GM23338 (cell line): ENCODE measurements around the gene KCNK10. TPM values are rescaled to one million over a fixed set of nuclear protein-coding genes. Genes with fewer than 3 reads are reported as not detected.

Experiments
- ATAC-seq: fragments of 200-7000 bp; cut with Tn5 transposase; 3 replicates; pipeline ENCODE4 v1.9.1; 2020
- DNase-seq: peaks from one replicate; pipeline ENCODE4 v3.0.0-alpha.2; 2015; ENCODE audit warnings: low spot score
- H2AFZ ChIP-seq: fragments of 200-600 bp; sonication (generic); 2 replicates; pipeline ENCODE4 v1.8.0; 2016; ENCODE audit warnings: antibody characterized with exemption, mild to moderate bottlenecking, moderate library complexity
- H3F3A ChIP-seq: fragments of 200-600 bp; sonication (generic); replicated peaks from 2 replicates; pipeline ENCODE4 v1.8.0; 2017; ENCODE audit warnings: antibody characterized with exemption, mixed run types, low read depth
- H3K27ac ChIP-seq: fragments of 200-600 bp; sonication (generic); 2 replicates; pipeline ENCODE4 v1.6.1; 2016; ENCODE audit warnings: low read depth
- H3K27me3 ChIP-seq: fragments of 200-600 bp; sonication (generic); 2 replicates; pipeline ENCODE4 v1.8.0; 2016; ENCODE audit warnings: mild to moderate bottlenecking, mixed run types, moderate library complexity; ENCODE audit not compliant: insufficient read depth
- H3K36me3 ChIP-seq: fragments of 200-600 bp; sonication (generic); 2 replicates; pipeline ENCODE4 v1.8.0; 2016; ENCODE audit warnings: mild to moderate bottlenecking; ENCODE audit not compliant: insufficient read depth
- H3K4me1 ChIP-seq: fragments of 200-600 bp; sonication (generic); 2 replicates; pipeline ENCODE4 v1.8.0; 2016; ENCODE audit warnings: mild to moderate bottlenecking, moderate library complexity; ENCODE audit not compliant: insufficient read depth
- H3K4me2 ChIP-seq: fragments of 200-600 bp; sonication (generic); 2 replicates; pipeline ENCODE4 v1.7.1; 2017; ENCODE audit warnings: mixed run types
- H3K4me3 ChIP-seq: fragments of 200-600 bp; sonication (generic); 2 replicates; pipeline ENCODE4 v1.6.1; 2016; ENCODE audit warnings: mixed run types
- H3K79me2 ChIP-seq: fragments of 200-600 bp; sonication (generic); replicated peaks from 2 replicates; pipeline ENCODE4 v1.8.0; 2017; ENCODE audit warnings: mild to moderate bottlenecking; ENCODE audit not compliant: insufficient read depth
- H3K9me2 ChIP-seq: fragments of 200-600 bp; sonication (generic); 2 replicates; pipeline ENCODE4 v1.8.0; 2017; ENCODE audit not compliant: insufficient read depth
- H4K20me1 ChIP-seq: fragments of 200-600 bp; sonication (generic); replicated peaks from 2 replicates; pipeline ENCODE4 v1.8.0; 2017; ENCODE audit warnings: mild to moderate bottlenecking; ENCODE audit not compliant: insufficient read depth
- H3K27ac Mint-ChIP-seq: 2 replicates; pipeline ENCODE4 v1.8.0; 2020; ENCODE audit warnings: inconsistent platforms, mild to moderate bottlenecking, moderate library complexity, mixed read lengths
- H3K27me3 Mint-ChIP-seq: 3 replicates; pipeline ENCODE4 v1.8.0; 2022; ENCODE audit warnings: low read depth, mild to moderate bottlenecking, moderate library complexity, mixed read lengths, inconsistent platforms; ENCODE audit not compliant: insufficient read depth, poor library complexity
- H3K36me3 Mint-ChIP-seq: 3 replicates; pipeline ENCODE4 v1.8.0; 2021; ENCODE audit warnings: low read depth, mild to moderate bottlenecking, inconsistent platforms, moderate library complexity, mixed read lengths
- H3K4me1 Mint-ChIP-seq: 3 replicates; pipeline ENCODE4 v1.8.0; 2020; ENCODE audit warnings: mild to moderate bottlenecking, inconsistent platforms, mixed read lengths
- H3K4me3 Mint-ChIP-seq: 3 replicates; pipeline ENCODE4 v1.8.0; 2021; ENCODE audit warnings: moderate library complexity, mild to moderate bottlenecking, inconsistent platforms, mixed read lengths
- H3K9me3 Mint-ChIP-seq: 3 replicates; pipeline ENCODE4 v1.8.0; 2020; ENCODE audit warnings: moderate library complexity, mild to moderate bottlenecking, inconsistent platforms, mixed read lengths
- CREB1 ChIP-seq: fragments of 250-450 bp; sonication (Bioruptor Pico); IDR thresholded peaks from 2 replicates; pipeline ENCODE4 v1.5.0; 2020; ENCODE audit warnings: low read depth, mild to moderate bottlenecking, moderate library complexity
- CTCF ChIP-seq, 2 experiments: fragments of 200-600 bp in 1 of 2; sonication (generic) in 1 of 2; conservative IDR thresholded peaks; 2 replicates each; pipeline versions ENCODE4 v1.5.1 to v1.6.1; 2016 to 2017; ENCODE audit warnings: antibody characterized with exemption in 2 of 2, low read depth in 2 of 2, mild to moderate bottlenecking in 2 of 2, moderate library complexity in 1 of 2
- ETS1 ChIP-seq: IDR thresholded peaks from 2 replicates; pipeline ENCODE4 v1.6.1; 2016; ENCODE audit warnings: antibody characterized with exemption
- EZH2 ChIP-seq: fragments of 200-600 bp; sonication (generic); IDR thresholded peaks from one replicate; pipeline ENCODE4 v1.8.0; 2017; ENCODE audit warnings: antibody characterized with exemption, mild to moderate bottlenecking, low read depth; ENCODE audit not compliant: unreplicated experiment
- EZH2phosphoT487 ChIP-seq: fragments of 200-600 bp; sonication (generic); IDR thresholded peaks from one replicate; pipeline ENCODE4 v1.8.1; 2018; ENCODE audit warnings: antibody characterized with exemption; ENCODE audit not compliant: unreplicated experiment
- JUNB ChIP-seq: IDR thresholded peaks from one replicate; pipeline ENCODE4 v1.6.1; 2016; ENCODE audit warnings: antibody characterized with exemption; ENCODE audit not compliant: unreplicated experiment
- NANOG ChIP-seq: IDR thresholded peaks from 2 replicates; pipeline ENCODE4 v1.6.1; 2016; ENCODE audit warnings: antibody characterized with exemption, borderline replicate concordance
- REST ChIP-seq: IDR thresholded peaks from one replicate; pipeline ENCODE4 v1.6.1; 2018; ENCODE audit warnings: antibody characterized with exemption; ENCODE audit not compliant: unreplicated experiment
- STAT1 ChIP-seq: IDR thresholded peaks from one replicate; pipeline ENCODE4 v1.6.1; 2016; ENCODE audit warnings: antibody characterized with exemption; ENCODE audit not compliant: unreplicated experiment
- ZNF114 ChIP-seq: fragments of 250-450 bp; sonication (Bioruptor Pico); IDR thresholded peaks from 2 replicates; pipeline ENCODE4 v1.5.0; 2020; ENCODE audit warnings: mild to moderate bottlenecking, moderate library complexity
- ZNF331 ChIP-seq: fragments of 250-450 bp; sonication (Bioruptor Pico); IDR thresholded peaks from 2 replicates; pipeline ENCODE4 v1.5.0; 2020; ENCODE audit warnings: low read depth, mild to moderate bottlenecking, moderate library complexity
- polyA plus RNA-seq: library from polyadenylated mRNA; unstranded; fragments of >200 nt; fragmentation: Nextera tagmentation; extraction: Ambion mirVana; gene quantifications from 2 replicates; pipeline ENCODE4 v1.2.1, GENCODE V29; 2016
- total RNA-seq: library from RNA; depleted of rRNA; stranded (reverse); fragments of >200 nt; shearing (Covaris generic); gene quantifications from 2 replicates; pipeline ENCODE4 v1.2.3, GENCODE V29; 2014
- TF ChIP-seq, protein P1 (sequence below): fragments of 250-450 bp; sonication (Bioruptor Pico); IDR thresholded peaks from 2 replicates; pipeline ENCODE4 v1.5.0; 2020; ENCODE audit warnings: mild to moderate bottlenecking, moderate library complexity

The KCNK10 gene
- total and polyA plus RNA-seq, 2 experiments from 2014 or later = 0.29 to 1.0 TPM

GRCh38 chr14:88286309-88286708, 36.8 kb downstream of the KCNK10 start:
- DNase-seq (no peak), ATAC-seq (no peak)
- H3K4me3 ChIP-seq = no peak overlapping the region
- no peaks in the 10 kb centered on the region for H3K36me3 ChIP-seq
- no peaks in the 10 kb centered on the region for H3K9me3 Mint-ChIP-seq
- no peak overlapping the region for H2AFZ ChIP-seq
- H3K9me2 ChIP-seq = peaks cover 3% of the 10 kb centered on the region; the same call in 1 of the 2 replicates
- H3K4me1 Mint-ChIP-seq = no peaks in the 10 kb centered on the region
- no peak overlapping the region for H3K4me3 Mint-ChIP-seq
- H3K4me1 ChIP-seq = no peaks in the 10 kb centered on the region
- no peak overlapping the region for H3K4me2 ChIP-seq
- H3K36me3 Mint-ChIP-seq = no peaks in the 10 kb centered on the region
- H3F3A ChIP-seq = no peaks in the 10 kb centered on the region
- no peaks in the 10 kb centered on the region for H3K27me3 Mint-ChIP-seq
- TF ChIP-seq JUNB (no peak), STAT1 (no peak), CREB1 (CRISPR knock-in tag) (no peak), ZNF331 (CRISPR knock-in tag) (no peak), ETS1 (no peak), ZNF114 (CRISPR knock-in tag) (no peak), EZH2phosphoT487 (no peak), REST (no peak), NANOG (no peak), EZH2 (no peak), CTCF (conservative IDR thresholded peaks at IDR 0.05; ENCODE audit: low read depth in 2 of 2) (no peak)
- TF ChIP-seq, protein P1, sequence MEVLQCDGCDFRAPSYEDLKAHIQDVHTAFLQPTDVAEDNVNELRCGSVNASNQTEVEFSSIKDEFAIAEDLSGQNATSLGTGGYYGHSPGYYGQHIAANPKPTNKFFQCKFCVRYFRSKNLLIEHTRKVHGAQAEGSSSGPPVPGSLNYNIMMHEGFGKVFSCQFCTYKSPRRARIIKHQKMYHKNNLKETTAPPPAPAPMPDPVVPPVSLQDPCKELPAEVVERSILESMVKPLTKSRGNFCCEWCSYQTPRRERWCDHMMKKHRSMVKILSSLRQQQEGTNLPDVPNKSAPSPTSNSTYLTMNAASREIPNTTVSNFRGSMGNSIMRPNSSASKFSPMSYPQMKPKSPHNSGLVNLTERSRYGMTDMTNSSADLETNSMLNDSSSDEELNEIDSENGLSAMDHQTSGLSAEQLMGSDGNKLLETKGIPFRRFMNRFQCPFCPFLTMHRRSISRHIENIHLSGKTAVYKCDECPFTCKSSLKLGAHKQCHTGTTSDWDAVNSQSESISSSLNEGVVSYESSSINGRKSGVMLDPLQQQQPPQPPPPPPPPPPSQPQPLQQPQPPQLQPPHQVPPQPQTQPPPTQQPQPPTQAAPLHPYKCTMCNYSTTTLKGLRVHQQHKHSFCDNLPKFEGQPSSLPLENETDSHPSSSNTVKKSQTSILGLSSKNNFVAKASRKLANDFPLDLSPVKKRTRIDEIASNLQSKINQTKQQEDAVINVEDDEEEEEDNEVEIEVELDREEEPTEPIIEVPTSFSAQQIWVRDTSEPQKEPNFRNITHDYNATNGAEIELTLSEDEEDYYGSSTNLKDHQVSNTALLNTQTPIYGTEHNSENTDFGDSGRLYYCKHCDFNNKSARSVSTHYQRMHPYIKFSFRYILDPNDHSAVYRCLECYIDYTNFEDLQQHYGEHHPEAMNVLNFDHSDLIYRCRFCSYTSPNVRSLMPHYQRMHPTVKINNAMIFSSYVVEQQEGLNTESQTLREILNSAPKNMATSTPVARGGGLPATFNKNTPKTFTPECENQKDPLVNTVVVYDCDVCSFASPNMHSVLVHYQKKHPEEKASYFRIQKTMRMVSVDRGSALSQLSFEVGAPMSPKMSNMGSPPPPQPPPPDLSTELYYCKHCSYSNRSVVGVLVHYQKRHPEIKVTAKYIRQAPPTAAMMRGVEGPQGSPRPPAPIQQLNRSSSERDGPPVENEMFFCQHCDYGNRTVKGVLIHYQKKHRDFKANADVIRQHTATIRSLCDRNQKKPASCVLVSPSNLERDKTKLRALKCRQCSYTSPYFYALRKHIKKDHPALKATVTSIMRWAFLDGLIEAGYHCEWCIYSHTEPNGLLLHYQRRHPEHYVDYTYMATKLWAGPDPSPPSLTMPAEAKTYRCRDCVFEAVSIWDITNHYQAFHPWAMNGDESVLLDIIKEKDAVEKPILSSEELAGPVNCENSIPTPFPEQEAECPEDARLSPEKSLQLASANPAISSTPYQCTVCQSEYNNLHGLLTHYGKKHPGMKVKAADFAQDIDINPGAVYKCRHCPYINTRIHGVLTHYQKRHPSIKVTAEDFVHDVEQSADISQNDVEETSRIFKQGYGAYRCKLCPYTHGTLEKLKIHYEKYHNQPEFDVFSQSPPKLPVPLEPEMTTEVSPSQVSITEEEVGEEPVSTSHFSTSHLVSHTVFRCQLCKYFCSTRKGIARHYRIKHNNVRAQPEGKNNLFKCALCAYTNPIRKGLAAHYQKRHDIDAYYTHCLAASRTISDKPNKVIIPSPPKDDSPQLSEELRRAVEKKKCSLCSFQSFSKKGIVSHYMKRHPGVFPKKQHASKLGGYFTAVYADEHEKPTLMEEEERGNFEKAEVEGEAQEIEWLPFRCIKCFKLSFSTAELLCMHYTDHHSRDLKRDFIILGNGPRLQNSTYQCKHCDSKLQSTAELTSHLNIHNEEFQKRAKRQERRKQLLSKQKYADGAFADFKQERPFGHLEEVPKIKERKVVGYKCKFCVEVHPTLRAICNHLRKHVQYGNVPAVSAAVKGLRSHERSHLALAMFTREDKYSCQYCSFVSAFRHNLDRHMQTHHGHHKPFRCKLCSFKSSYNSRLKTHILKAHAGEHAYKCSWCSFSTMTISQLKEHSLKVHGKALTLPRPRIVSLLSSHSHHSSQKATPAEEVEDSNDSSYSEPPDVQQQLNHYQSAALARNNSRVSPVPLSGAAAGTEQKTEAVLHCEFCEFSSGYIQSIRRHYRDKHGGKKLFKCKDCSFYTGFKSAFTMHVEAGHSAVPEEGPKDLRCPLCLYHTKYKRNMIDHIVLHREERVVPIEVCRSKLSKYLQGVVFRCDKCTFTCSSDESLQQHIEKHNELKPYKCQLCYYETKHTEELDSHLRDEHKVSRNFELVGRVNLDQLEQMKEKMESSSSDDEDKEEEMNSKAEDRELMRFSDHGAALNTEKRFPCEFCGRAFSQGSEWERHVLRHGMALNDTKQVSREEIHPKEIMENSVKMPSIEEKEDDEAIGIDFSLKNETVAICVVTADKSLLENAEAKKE (CRISPR knock-in tag) = no peak
- H4K20me1 ChIP-seq = no peaks in the 10 kb centered on the region
- no peak overlapping the region for H3K27ac Mint-ChIP-seq
- no peaks in the 10 kb centered on the region for H3K79me2 ChIP-seq
- no peak overlapping the region for H3K27ac ChIP-seq
- H3K27me3 ChIP-seq = no peaks in the 10 kb centered on the region
